Left lung (tissue), 10 donors: Measurements from ENCODE around the gene WNT9A. TPM values are rescaled to one million over a fixed set of nuclear protein-coding genes. Genes with fewer than 3 reads are reported as not detected.

Experiments
- ATAC-seq: fragments of 200-7000 bp; cut with Tn5 transposase; one replicate; pipeline ENCODE4 v1.9.1; 2020; ENCODE audit warnings: moderate library complexity
- DNase-seq, 4 donors: peaks; one replicate each; pipeline ENCODE4 v3.0.0-alpha.2; 2013 to 2020
- H3K27ac ChIP-seq, 2 donors: fragments of 200-600 bp; sonication (generic) in 1 of 2; one replicate each; pipeline versions ENCODE4 v1.5.0 to v1.8.0; 2020 to 2021
- H3K27me3 ChIP-seq, 2 donors: fragments of 200-600 bp; sonication (generic) in 1 of 2; one replicate each; pipeline versions ENCODE4 v1.5.0 to v1.8.0; 2020 to 2021
- H3K36me3 ChIP-seq, 2 donors: fragments of 200-600 bp; sonication (generic) in 1 of 2; one replicate each; pipeline versions ENCODE4 v1.5.0 to v1.8.0; 2020 to 2021
- H3K4me1 ChIP-seq, 2 donors: fragments of 200-600 bp; one replicate each; pipeline ENCODE4 v1.8.0; 2021
- H3K4me3 ChIP-seq, 2 donors: fragments of 200-600 bp; sonication (generic) in 1 of 2; one replicate each; pipeline versions ENCODE4 v1.5.0 to v1.8.0; 2020 to 2021; ENCODE audit warnings: mild to moderate bottlenecking in 1 of 2
- H3K9me3 ChIP-seq, 2 donors: fragments of 200-600 bp; sonication (generic) in 1 of 2; one replicate each; pipeline versions ENCODE4 v1.5.0 to v1.8.0; 2020 to 2021
- intact Hi-C, 2 donors: fragments of 100-400 bp; cut with DNase I; formaldehyde crosslinking; loops; one replicate each; pipeline versions ENCODE4 v1.11.2 to v1.14.2; 2022
- polyA plus RNA-seq, 6 donors: library from polyadenylated mRNA; unstranded; fragments of 120-200 nt; gene quantifications; one replicate each; pipeline ENCODE4 v1.2.1, GENCODE V29; 2013; ENCODE audit not compliant: insufficient read length in 6 of 6
- total RNA-seq, 2 donors: library from RNA; stranded (reverse); fragmentation: NEBNext Ultra II Directional; extraction: Animal tissue kit (Norgen Biotek cat#: 25700); gene quantifications; one replicate each; pipeline ENCODE4 v1.2.1, GENCODE V29; 2021
- TF ChIP-seq, protein P1 (sequence below), 2 donors: fragments of 200-600 bp; sonication (generic) in 1 of 2; IDR thresholded peaks; one replicate each; pipeline versions ENCODE4 v1.5.0 to v1.8.0; 2021; ENCODE audit warnings: antibody characterized with exemption in 2 of 2
- donor health status: DM: no; HTN: yes; CAD: no.
- donor health status: DM: no; HTN: no; CAD: no.

The WNT9A gene
- total and polyA plus RNA-seq, 8 donors, result 2.1 to 8.5 (median 2.9) TPM

DNA sequence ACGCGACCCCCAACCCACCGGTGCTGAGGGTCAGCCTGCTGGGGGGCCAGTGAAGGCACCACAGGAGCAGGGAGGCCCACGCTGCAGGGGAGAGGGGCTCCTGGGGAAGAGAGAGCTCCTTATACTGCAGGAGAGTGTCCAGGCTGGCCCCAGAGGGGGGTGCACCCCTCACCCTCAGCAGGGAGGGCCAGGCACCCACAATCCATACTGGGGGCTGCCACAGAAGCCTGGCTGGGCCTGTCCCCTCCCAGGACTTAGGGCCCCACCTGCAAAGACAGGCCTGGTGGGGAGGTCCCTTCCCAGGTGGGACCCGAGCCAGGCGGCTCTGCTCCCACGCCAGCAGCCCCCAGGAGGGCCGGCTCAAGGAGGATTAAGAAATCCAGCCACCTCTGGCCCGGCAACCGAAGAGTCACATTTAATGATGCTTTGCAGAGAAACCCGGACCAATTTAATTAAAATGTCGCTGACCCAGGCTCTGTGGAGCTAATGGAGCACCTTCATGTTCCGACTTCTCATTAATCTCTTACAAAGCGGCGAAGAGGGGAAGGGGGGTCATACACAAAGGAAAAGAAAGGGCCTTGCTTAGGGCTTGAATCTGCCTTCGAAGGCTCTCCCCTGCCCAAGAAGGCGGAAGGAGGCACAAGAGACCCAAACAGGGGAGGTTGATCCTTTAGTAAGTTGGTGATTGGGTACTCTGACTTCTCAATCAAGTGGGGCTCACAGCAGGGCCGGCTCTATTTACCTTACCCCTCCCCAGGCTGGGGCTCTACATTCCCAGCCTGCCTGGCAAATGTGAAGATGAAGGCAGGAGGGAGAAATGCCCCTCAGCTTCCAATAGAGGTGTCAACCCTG lies 25.0 kb downstream of the WNT9A start:
- no peak for ATAC-seq

DNA sequence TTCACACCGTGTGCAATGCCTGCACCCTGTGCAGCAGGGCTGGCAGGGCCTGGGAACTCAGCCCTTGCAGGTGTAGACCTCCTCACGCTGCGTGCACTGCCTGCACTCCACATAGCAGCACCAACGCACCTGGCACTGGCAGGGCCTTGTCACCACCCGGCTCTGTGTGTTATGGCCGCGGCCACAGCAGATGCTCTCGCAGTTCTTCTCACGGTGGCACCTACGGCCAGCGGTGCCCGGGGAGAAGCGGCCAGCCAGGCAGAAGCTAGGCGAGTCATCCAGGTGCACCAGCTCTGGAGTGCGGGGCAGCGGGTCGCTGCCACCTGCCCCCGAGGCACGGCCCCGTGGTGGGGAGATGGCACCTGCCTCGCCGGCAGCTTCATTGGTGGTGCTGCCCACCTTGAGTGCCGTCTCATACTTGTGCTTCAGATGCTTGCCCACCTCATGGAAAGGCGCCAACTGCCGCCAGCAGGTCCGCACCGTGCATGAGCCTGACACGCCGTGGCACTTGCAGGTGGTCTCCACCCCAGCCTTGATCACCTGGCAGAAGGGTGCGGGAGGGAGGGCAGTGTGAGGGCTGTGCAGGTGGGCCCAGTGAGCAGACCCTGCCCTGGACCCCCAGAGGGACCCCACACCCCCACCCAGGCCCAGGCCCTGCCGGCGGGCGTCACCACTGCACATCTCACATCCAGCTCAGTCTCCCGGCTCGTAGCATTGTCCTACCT lies 26.1 kb downstream of the WNT9A start:
- Histone ChIP-seq H3K36me3 (no peaks in the 10 kb centered on the region), H3K9me3 (no peaks in the 10 kb centered on the region), H3K4me3 (no peak overlapping the region), H3K27me3 (no peaks in the 10 kb centered on the region), H3K27ac (no peak overlapping the region), H3K4me1 (no peaks in the 10 kb centered on the region)
- intact Hi-C loops, result no loop called here
- no peak for ATAC-seq
- TF ChIP-seq, protein P1, sequence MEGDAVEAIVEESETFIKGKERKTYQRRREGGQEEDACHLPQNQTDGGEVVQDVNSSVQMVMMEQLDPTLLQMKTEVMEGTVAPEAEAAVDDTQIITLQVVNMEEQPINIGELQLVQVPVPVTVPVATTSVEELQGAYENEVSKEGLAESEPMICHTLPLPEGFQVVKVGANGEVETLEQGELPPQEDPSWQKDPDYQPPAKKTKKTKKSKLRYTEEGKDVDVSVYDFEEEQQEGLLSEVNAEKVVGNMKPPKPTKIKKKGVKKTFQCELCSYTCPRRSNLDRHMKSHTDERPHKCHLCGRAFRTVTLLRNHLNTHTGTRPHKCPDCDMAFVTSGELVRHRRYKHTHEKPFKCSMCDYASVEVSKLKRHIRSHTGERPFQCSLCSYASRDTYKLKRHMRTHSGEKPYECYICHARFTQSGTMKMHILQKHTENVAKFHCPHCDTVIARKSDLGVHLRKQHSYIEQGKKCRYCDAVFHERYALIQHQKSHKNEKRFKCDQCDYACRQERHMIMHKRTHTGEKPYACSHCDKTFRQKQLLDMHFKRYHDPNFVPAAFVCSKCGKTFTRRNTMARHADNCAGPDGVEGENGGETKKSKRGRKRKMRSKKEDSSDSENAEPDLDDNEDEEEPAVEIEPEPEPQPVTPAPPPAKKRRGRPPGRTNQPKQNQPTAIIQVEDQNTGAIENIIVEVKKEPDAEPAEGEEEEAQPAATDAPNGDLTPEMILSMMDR (IDR thresholded peaks at IDR 0.05), result no peak
- peak in 1 of 4 donors; percentile 72 for DNase-seq

More for the DNA sequence above, 25.0 kb downstream of the WNT9A start:
- H3K36me3 ChIP-seq, result no peaks in the 10 kb centered on the region
- no peak overlapping the region for H3K4me3 ChIP-seq
- no peaks in the 10 kb centered on the region for H3K4me1 ChIP-seq
- DNase-seq, result peak in 2 of 4 donors; percentile 50 to 67
- H3K27me3 ChIP-seq, result no peaks in the 10 kb centered on the region
- H3K27ac ChIP-seq, result no peak overlapping the region
- TF ChIP-seq, protein P1 (IDR thresholded peaks at IDR 0.05), result no peak
- H3K9me3 ChIP-seq, result no peaks in the 10 kb centered on the region
- intact Hi-C loops, result no loop called here

DNA sequence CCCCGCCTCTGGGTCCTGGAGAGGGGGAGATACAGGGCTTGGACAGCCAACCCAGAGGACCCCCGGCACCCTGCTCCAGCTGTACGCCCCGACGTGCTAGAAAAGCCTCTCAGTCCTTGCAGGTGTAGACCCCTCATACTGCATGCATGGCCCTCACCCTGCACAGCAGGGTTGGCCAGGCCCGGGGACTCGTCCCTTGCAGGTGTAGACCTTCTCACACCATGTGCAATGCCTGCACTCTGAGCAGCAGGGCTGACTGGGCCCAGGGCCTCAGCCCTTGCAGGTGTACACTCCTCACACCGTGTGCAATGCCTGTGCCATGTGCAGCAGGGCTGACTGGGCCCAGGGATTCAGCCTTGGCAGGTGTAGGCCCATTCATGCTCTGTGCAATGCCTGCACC lies 26.8 kb downstream of the WNT9A start:
- no peaks in the 10 kb centered on the region for H3K9me3 ChIP-seq
- H3K4me3 ChIP-seq, result no peak overlapping the region
- TF ChIP-seq, protein P1 (IDR thresholded peaks at IDR 0.05), result no peak
- intact Hi-C loops, result no loop called here
- ATAC-seq (no peak), DNase-seq (peak in 1 of 4 donors; percentile 70)
- no peaks in the 10 kb centered on the region for H3K27me3 ChIP-seq
- H3K4me1 ChIP-seq, result no peaks in the 10 kb centered on the region
- H3K36me3 ChIP-seq, result no peaks in the 10 kb centered on the region
- H3K27ac ChIP-seq, result no peak overlapping the region

DNA sequence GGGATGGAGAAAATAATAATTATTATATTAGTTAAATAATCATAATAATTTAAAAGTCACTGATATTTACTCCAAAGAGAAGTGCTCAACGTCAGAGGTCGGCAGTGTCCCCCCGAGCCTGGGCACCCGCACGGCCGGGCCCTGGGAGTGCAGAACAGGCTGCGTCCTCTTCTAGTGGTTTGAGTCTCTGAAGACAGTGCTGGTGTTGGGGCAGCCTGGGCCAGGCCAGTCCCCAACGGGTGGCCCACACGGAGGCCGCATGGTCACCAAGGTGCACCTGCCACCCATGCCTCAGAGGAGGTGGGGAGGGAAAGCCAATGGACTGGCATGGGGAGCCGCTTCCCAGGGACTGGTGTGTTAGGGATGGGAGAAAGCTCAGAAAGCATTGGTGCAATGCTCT lies 27.3 kb downstream of the WNT9A start:
- Histone ChIP-seq H3K36me3 (no peaks in the 10 kb centered on the region), H3K27me3 (no peaks in the 10 kb centered on the region), H3K4me1 (no peaks in the 10 kb centered on the region), H3K4me3 (no peak overlapping the region), H3K9me3 (no peaks in the 10 kb centered on the region), H3K27ac (no peak overlapping the region)
- DNase-seq (peak in 1 of 4 donors; percentile 71), ATAC-seq (no peak)
- intact Hi-C loops, result no loop called here
- TF ChIP-seq, protein P1 (IDR thresholded peaks at IDR 0.05), result no peak

DNA sequence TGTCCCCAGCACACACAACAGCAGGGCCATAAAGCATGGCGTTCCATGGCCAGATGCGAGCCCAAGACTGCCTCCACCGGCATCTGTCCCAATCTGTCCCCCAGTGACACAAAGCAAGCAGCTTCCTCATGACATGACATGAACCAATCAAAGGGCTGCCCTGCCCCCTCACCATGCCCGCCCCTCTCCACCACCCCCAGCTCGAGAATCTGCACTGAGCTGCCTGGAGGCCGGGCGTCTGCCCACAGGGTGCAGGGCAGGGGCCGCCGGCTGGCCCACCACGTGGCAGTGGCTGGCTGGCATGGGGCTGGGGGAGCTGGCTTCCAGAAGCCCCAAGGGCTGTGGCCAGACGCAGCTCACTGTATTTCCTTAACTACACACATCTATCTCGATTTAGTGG lies 27.8 kb downstream of the WNT9A start:
- intact Hi-C loops, result no loop called here
- DNase-seq (peak in 1 of 4 donors; percentile 69), ATAC-seq (no peak)
- no peaks in the 10 kb centered on the region for H3K36me3 ChIP-seq
- no peaks in the 10 kb centered on the region for H3K27me3 ChIP-seq
- TF ChIP-seq, protein P1 (IDR thresholded peaks at IDR 0.05), result no peak
- no peaks in the 10 kb centered on the region for H3K4me1 ChIP-seq
- H3K4me3 ChIP-seq, result no peak overlapping the region
- H3K27ac ChIP-seq, result no peak overlapping the region
- H3K9me3 ChIP-seq, result no peaks in the 10 kb centered on the region
